ENCODE measurements around the gene SMAD4. TPM values are rescaled to one million over a fixed set of nuclear protein-coding genes. Genes with fewer than 3 reads are reported as not detected.

The SMAD4 gene
- total RNA-seq: 100 to 1,000 TPM; 106 to 143 (median 122) TPM
- 10 to 100 TPM; 16.4 to 25.5 (median 19.8) TPM for polyA plus RNA-seq

DNA sequence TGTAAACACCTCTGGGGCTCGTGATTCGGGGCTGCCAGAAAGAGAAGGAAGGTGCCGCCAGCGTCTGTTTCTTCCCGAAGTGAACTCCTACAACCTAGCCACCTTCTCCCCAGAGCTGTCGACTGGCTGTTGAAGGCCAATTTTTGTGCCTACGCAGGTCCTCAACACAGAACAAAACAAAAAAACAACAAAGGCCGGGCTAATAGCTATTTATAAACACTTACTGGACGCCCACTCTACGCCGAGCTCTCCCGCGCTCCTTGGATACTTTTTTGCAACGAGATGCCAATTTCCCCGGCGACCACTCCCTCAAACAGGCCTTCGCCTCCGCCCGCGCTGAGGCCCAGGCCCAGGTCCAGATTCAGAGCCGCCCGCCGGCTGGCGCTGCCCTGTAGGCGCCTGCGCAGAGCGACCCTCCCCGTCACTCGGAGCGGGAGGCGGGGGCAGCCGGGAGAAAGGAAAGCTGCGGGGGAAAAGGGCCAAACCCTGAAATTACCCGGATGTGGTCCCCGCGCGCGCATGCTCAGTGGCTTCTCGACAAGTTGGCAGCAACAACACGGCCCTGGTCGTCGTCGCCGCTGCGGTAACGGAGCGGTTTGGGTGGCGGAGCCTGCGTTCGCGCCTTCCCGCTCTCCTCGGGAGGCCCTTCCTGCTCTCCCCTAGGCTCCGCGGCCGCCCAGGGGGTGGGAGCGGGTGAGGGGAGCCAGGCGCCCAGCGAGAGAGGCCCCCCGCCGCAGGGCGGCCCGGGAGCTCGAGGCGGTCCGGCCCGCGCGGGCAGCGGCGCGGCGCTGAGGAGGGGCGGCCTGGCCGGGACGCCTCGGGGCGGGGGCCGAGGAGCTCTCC is at the start of gene SMAD4:
SMAD4 (plus strand) TSS at position 520 of the 843 bp plus-strand sequence. CDS start 16,834 bp downstream, outside the sequence.
- WGBS, 2 donors: 0% methylated on average over 79 of the region's 79 CpGs
- DNase-seq: peak; percentile 98
- peak within 1 kb of the TSS; percentile 42 to 86 (median 74) for H3K4me3 ChIP-seq
- TF ChIP-seq POLR2AphosphoS5 (IDR thresholded peaks at IDR 0.05): peak; percentile 93 to 98 (median 96)
- TF ChIP-seq EP300 (IDR thresholded peaks at IDR 0.05): peak in 1 of 4 donors; percentile 45
- TF ChIP-seq, protein P1, sequence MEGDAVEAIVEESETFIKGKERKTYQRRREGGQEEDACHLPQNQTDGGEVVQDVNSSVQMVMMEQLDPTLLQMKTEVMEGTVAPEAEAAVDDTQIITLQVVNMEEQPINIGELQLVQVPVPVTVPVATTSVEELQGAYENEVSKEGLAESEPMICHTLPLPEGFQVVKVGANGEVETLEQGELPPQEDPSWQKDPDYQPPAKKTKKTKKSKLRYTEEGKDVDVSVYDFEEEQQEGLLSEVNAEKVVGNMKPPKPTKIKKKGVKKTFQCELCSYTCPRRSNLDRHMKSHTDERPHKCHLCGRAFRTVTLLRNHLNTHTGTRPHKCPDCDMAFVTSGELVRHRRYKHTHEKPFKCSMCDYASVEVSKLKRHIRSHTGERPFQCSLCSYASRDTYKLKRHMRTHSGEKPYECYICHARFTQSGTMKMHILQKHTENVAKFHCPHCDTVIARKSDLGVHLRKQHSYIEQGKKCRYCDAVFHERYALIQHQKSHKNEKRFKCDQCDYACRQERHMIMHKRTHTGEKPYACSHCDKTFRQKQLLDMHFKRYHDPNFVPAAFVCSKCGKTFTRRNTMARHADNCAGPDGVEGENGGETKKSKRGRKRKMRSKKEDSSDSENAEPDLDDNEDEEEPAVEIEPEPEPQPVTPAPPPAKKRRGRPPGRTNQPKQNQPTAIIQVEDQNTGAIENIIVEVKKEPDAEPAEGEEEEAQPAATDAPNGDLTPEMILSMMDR (IDR thresholded peaks at IDR 0.05): peak in 1 of 4 experiments; percentile 18
- TF ChIP-seq POLR2A (IDR thresholded peaks at IDR 0.05): peak; percentile 92 to 93
- H3K9me3 ChIP-seq: no peaks in the 10 kb centered on the region
- no peaks in the 10 kb centered on the region for H3K36me3 ChIP-seq
- no peaks in the 10 kb centered on the region for H3K27me3 ChIP-seq
- H3K4me1 ChIP-seq: peaks cover 0 to 54% (median 49%) of the 10 kb centered on the region in 4 donors
- intact Hi-C loops (cut with DNase I): loop anchor here (1.0 to 5.0 kb wide), 5 partner anchors 63 to 1543 kb away; partner anchors contain the start of genes C18orf32, MBD1, ME2 and MRO
- H3K27ac ChIP-seq: peak within 1 kb of the TSS; percentile 95 to 99 (median 98)

DNA sequence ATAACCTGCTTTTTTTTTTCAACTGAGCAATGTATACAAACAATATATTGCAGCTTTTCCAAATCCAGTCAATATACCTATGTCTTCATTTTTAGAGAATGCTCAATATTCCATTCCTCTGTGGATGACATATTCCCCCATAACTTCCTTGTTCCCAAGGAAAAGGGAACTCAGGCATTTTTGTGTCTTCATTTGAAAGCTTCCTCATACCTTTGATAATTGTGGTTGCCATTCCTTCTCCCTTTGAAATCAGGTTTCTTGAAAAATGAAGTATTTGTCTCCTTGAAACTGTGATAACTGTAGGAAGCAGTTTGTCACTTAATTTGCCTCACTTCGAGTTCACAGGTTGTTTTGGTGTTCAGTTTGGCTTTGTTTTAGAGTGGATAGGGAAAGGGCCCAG is 48.6 kb upstream of the SMAD4 start:
- TF ChIP-seq, protein P1 (IDR thresholded peaks at IDR 0.05): no peak
- TF ChIP-seq POLR2AphosphoS5 (IDR thresholded peaks at IDR 0.05) (no peak), EP300 (IDR thresholded peaks at IDR 0.05) (no peak), POLR2A (IDR thresholded peaks at IDR 0.05) (no peak)
- intact Hi-C loops (cut with DNase I): no loop called here
- no peak for DNase-seq
- H3K27ac ChIP-seq: no peak overlapping the region
- H3K4me1 ChIP-seq: peaks cover 0 to 18% (median 9%) of the 10 kb centered on the region in 4 donors
- 50 to 78% methylated on average over 1 of the region's 1 CpG for WGBS, 2 donors
- H3K36me3 ChIP-seq: peaks cover 0 to 31% (median 7%) of the 10 kb centered on the region in 4 donors
- H3K27me3 ChIP-seq: no peaks in the 10 kb centered on the region
- peaks cover 0 to 7% (median 0%) of the 10 kb centered on the region in 4 donors for H3K9me3 ChIP-seq
- H3K4me3 ChIP-seq: no peak overlapping the region

DNA sequence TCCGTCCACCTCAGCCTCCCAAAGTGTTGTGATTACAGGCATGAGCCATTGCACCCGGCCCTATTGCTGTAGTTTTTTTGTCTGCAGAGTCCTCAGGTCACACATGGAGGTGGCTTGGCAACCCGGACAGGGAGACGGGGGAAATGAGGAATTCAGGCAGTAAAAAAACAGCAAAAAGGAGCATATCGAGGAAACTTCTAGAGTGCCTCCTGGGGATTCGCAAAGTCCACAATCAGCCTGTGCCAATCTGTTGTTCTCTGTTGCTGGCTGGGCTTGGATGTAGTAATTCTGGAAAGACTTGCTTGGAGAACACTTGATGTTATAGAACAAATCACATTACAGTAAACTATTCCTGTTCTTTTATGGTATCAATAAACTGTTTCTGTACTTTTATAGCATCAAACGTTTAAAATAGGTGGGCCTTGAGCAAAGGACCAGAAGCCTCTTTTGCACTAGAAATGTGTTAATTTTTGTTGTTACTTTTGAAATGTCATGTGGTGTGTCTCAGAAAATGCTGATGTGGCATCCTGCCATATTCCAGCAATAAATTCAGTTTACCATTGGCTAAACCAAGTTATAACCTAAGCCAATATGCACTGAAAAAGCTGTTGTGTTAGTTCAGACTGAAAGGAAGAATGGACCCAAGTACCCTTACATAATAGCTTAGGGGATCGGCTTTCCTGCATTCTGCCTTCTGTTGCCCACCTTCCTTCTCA is 47.8 kb upstream of the SMAD4 start:
- Histone ChIP-seq H3K27ac (peak overlapping the region in 2 of 4 donors; percentile 5), H3K36me3 (peaks cover 0 to 23% (median 5%) of the 10 kb centered on the region in 4 donors), H3K4me3 (no peak overlapping the region), H3K4me1 (peaks cover 0 to 26% (median 13%) of the 10 kb centered on the region in 4 donors), H3K9me3 (peaks cover 0 to 3% (median 0%) of the 10 kb centered on the region in 4 donors), H3K27me3 (no peaks in the 10 kb centered on the region)
- no peak for DNase-seq
- 21 to 67% methylated on average over 8 of the region's 8 CpGs for WGBS, 2 donors
- TF ChIP-seq, protein P1 (IDR thresholded peaks at IDR 0.05): no peak
- TF ChIP-seq POLR2AphosphoS5 (IDR thresholded peaks at IDR 0.05) (no peak), EP300 (IDR thresholded peaks at IDR 0.05) (no peak), POLR2A (IDR thresholded peaks at IDR 0.05) (no peak)
- intact Hi-C loops (cut with DNase I): no loop called here

DNA sequence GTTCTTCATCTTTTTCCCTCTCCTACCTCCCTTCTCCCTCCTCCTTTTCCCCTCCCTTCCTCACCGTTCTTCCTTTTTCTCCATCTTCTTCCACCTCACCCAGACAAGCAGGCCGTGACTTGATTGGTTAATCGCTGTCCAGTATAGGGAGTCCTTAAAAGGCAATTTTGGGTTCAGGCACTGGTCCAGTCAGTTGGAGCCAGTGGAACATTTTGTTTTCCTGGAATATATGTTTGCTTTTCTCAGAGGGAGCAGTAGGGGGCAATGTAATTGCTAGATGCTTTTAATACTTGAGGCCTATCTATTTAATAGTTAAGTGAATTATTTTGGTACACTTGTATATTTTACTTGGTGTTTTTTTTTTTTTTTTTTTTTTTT is 47.2 kb upstream of the SMAD4 start:
- Histone ChIP-seq H3K9me3 (no peaks in the 10 kb centered on the region), H3K27me3 (no peaks in the 10 kb centered on the region), H3K36me3 (peaks cover 0 to 17% (median 3%) of the 10 kb centered on the region in 4 donors), H3K4me3 (no peak overlapping the region), H3K27ac (peak overlapping the region in 1 of 4 donors; percentile 5), H3K4me1 (peaks cover 0 to 26% (median 15%) of the 10 kb centered on the region in 4 donors)
- intact Hi-C loops (cut with DNase I): no loop called here
- TF ChIP-seq, protein P1 (IDR thresholded peaks at IDR 0.05): no peak
- TF ChIP-seq POLR2A (IDR thresholded peaks at IDR 0.05) (no peak), POLR2AphosphoS5 (IDR thresholded peaks at IDR 0.05) (no peak), EP300 (IDR thresholded peaks at IDR 0.05) (no peak)
- 24 to 80% methylated on average over 3 of the region's 3 CpGs for WGBS, 2 donors
- DNase-seq: no peak
